HepG2 (cell line): ENCODE measurements around the gene OSBPL1A. TPM values are rescaled to one million over a fixed set of nuclear protein-coding genes. Genes with fewer than 3 reads are reported as not detected.

Experiments used
- ATAC-seq: fragments of 200-7000 bp; cut with Tn5 transposase; 3 replicates; pipeline ENCODE4 v1.9.1; 2020; ENCODE audit warnings: mild to moderate bottlenecking, moderate library complexity
- BruUV-seq: library from RNA; stranded (reverse); fragments of 400-500 nt; replicated peaks from 2 replicates; lab custom pipeline; 2021; lab: Mats Ljungman, UMichigan
- CTCF ChIA-PET: fragments of 300-600 bp; formaldehyde crosslinking; extraction: SDS; loops from one replicate; lab custom pipeline; 2021; ENCODE audit warnings: low total read pairs, inconsistent platforms, low intra/inter-chr PET ratio; lab: Yijun Ruan, JAX
- POLR2A ChIA-PET: fragments of 350-600 bp; sonication (Branson Sonifier 250); formaldehyde crosslinking; loops from one replicate; lab custom pipeline; 2020; ENCODE audit warnings: antibody characterized with exemption, inconsistent platforms; lab: Yijun Ruan, JAX
- DNase-seq: peaks from one replicate; pipeline ENCODE4 v3.0.0-alpha.2; 2015; ENCODE audit warnings: low spot score
- FAIRE-seq: peaks from 3 replicates; lab custom pipeline; 2011; peaks lifted over from hg19 to GRCh38; lab: Jason Lieb, UNC
- H2AFZ ChIP-seq: one replicate; pipeline ENCODE4 v1.6.1; 2011; ENCODE audit warnings: low read length, inconsistent platforms
- H3K27ac ChIP-seq: fragments of 300-600 bp; 3 replicates; pipeline ENCODE4 v1.8.0; 2011; ENCODE audit warnings: mixed run types, mild to moderate bottlenecking, mixed read lengths, low read length, inconsistent platforms; ENCODE audit not compliant: insufficient read depth; ENCODE audit errors: extremely low read length
- H3K27me3 ChIP-seq, 2 experiments: fragments of 200-600 bp in 1 of 2; 2 replicates in 1 of 2; 3 replicates in 1 of 2; pipeline versions ENCODE4 v1.6.0 to v1.8.0; 2011; ENCODE audit warnings: low read length in 2 of 2, mild to moderate bottlenecking in 2 of 2, moderate library complexity in 2 of 2, inconsistent platforms in 1 of 2; ENCODE audit not compliant: insufficient read depth in 2 of 2, control insufficient read depth in 1 of 2
- H3K36me3 ChIP-seq, 2 experiments: fragments of 200-600 bp in 1 of 2; replicated peaks in 1 of 2; 2 replicates in 1 of 2; 3 replicates in 1 of 2; pipeline versions ENCODE4 v1.5.1 to v1.8.0; 2011; ENCODE audit warnings: low read length in 2 of 2, inconsistent platforms in 1 of 2; ENCODE audit not compliant: insufficient read depth in 2 of 2, control insufficient read depth in 1 of 2
- H3K4me1 ChIP-seq: 2 replicates; pipeline ENCODE4 v1.5.1; 2012; ENCODE audit warnings: low read length, inconsistent platforms; ENCODE audit not compliant: insufficient read depth
- H3K4me2 ChIP-seq: 2 replicates; pipeline ENCODE4 v1.6.0; 2011; ENCODE audit warnings: low read depth, low read length, inconsistent platforms
- H3K4me3 ChIP-seq, 3 experiments: fragments of 200-600 bp in 1 of 3; sonication (generic), shearing (Covaris generic) in 1 of 3; replicated peaks in 1 of 3; 2 replicates each; pipeline ENCODE4 v1.5.1; 2011 to 2016; ENCODE audit warnings: low read length in 3 of 3, inconsistent platforms in 2 of 3, low read depth in 2 of 3, mild to moderate bottlenecking in 2 of 3, control low read depth in 1 of 3, mixed read lengths in 1 of 3; ENCODE audit not compliant: insufficient read depth in 1 of 3
- H3K79me2 ChIP-seq: one replicate; pipeline ENCODE4 v1.6.1; 2011; ENCODE audit warnings: low read length, inconsistent platforms; ENCODE audit not compliant: insufficient read depth
- H3K9ac ChIP-seq: 2 replicates; pipeline ENCODE4 v1.6.0; 2011; ENCODE audit warnings: mild to moderate bottlenecking, low read depth, low read length, inconsistent platforms; ENCODE audit not compliant: insufficient read depth
- H3K9me3 ChIP-seq: 2 replicates; pipeline ENCODE4 v1.5.1; 2012; ENCODE audit warnings: mild to moderate bottlenecking, low read length
- H4K20me1 ChIP-seq: 2 replicates; pipeline ENCODE4 v1.6.0; 2011; ENCODE audit warnings: inconsistent platforms, mild to moderate bottlenecking, low read length, moderate library complexity; ENCODE audit not compliant: insufficient read depth
- CEBPB ChIP-seq: IDR thresholded peaks from 2 replicates; pipeline ENCODE4 v1.6.1; 2011; ENCODE audit warnings: low read depth, low read length, improper control_type of control experiment, borderline replicate concordance
- GTF2F1 ChIP-seq: fragments of 150-350 bp; IDR thresholded peaks from 2 replicates; pipeline ENCODE4 v1.6.1; 2014; ENCODE audit warnings: low read length
- JARID2 ChIP-seq: sonication (generic); formaldehyde crosslinking; IDR thresholded peaks from 2 replicates; pipeline ENCODE4 v1.8.1; 2023; ENCODE audit warnings: missing genetic modification reagents, inconsistent platforms; ENCODE audit not compliant: insufficient replicate concordance
- REST ChIP-seq, 2 experiments: IDR thresholded peaks; 2 replicates each; pipeline ENCODE4 v1.6.1; 2011 to 2012; ENCODE audit warnings: low read length in 2 of 2, borderline replicate concordance in 1 of 2, low read depth in 1 of 2, mild to moderate bottlenecking in 1 of 2, moderate library complexity in 1 of 2
- TFDP2 ChIP-seq: sonication (generic); formaldehyde crosslinking; IDR thresholded peaks from 2 replicates; pipeline ENCODE4 v1.4.0; 2020; ENCODE audit warnings: missing genetic modification reagents
- TGIF2 ChIP-seq: IDR thresholded peaks from 2 replicates; pipeline ENCODE4 v1.6.1; 2016; ENCODE audit warnings: control low read depth, missing compliant biosample characterization
- ZFP90 ChIP-seq: sonication (generic); formaldehyde crosslinking; IDR thresholded peaks from 2 replicates; pipeline ENCODE4 v1.8.0; 2022; ENCODE audit warnings: missing genetic modification reagents, mild to moderate bottlenecking, inconsistent platforms, borderline replicate concordance
- ZNF446 ChIP-seq: sonication (generic); formaldehyde crosslinking; IDR thresholded peaks from 2 replicates; pipeline ENCODE4 v1.5.0; 2020; ENCODE audit warnings: mild to moderate bottlenecking, missing genetic modification reagents
- ZSCAN12 ChIP-seq: sonication (generic); formaldehyde crosslinking; IDR thresholded peaks from 2 replicates; pipeline ENCODE4 v1.9.0; 2021; ENCODE audit warnings: mild to moderate bottlenecking, missing genetic modification reagents
- WGBS: methylation state at CpG from one replicate; pipeline ENCODE4 v1.1.6; 2017; ENCODE audit warnings: low lambda C conversion rate; 5-methylcytosine and 5-hydroxymethylcytosine counted together
- in situ Hi-C: cut with HindIII; loops from 2 replicates; pipeline ENCODE4 v1.10.0; 2017; ENCODE audit warnings: low pct_unique_long_range_greater_than_20kb; ENCODE audit not compliant: extremely low pct_ligation_motif_present
- intact Hi-C: fragments of 100-400 bp; cut with micrococcal nuclease; formaldehyde crosslinking; loops from one replicate; pipeline ENCODE4 v1.10.0; 2022; ENCODE audit not compliant: unreplicated experiment
- polyA plus RNA-seq, 8 experiments: library from polyadenylated mRNA; depleted of rRNA in 3 of 8; stranded (reverse) in 7 of 8; unstranded in 1 of 8; fragments of >200 nt; fragmentation: Illumina TruSeq in 4 of 8; extraction: Trizol in 4 of 8; gene quantifications; 2 replicates each; pipeline versions ENCODE4 v1.2.1 to v1.2.3, GENCODE V29; 2011 to 2016; ENCODE audit warnings: low read depth in 4 of 8, missing spikeins in 1 of 8, mixed read lengths in 1 of 8; ENCODE audit not compliant: insufficient read depth in 1 of 8
- total RNA-seq, 5 experiments: library from RNA; depleted of rRNA; stranded (reverse); fragments of >200 nt; fragmentation: Illumina TruSeq; extraction: Trizol; gene quantifications; 2 replicates each; pipeline ENCODE4 v1.2.3, GENCODE V29; 2016; ENCODE audit warnings: low read depth in 1 of 5

The OSBPL1A gene
- total and polyA plus RNA-seq, 2 of the 13 experiments (the other 11 are each of a cell fraction or from before 2014, with no cell fraction given): 0.02 TPM; not detected in 1

DNA sequence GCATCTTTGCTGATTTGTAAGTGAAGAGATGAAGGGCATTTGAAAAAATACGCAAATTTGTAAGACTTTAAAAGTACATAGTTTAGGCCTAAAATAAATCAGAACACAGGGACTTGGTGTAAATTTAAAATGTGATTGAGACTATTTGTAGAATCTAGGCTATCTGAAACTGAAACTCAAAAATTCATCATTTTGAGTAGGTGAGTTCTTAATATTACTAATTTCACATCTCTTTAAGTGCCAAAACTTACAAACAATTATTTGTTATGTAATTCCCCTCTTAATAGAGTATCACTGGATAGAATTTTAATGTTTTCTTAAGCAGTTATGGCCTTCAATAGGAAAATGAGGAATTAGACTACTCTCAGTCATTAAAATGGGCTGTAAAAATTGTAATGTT, 48.8 kb upstream of the OSBPL1A start (continued):
- TF ChIP-seq TGIF2 (CRISPR knock-in tag): no peak

DNA sequence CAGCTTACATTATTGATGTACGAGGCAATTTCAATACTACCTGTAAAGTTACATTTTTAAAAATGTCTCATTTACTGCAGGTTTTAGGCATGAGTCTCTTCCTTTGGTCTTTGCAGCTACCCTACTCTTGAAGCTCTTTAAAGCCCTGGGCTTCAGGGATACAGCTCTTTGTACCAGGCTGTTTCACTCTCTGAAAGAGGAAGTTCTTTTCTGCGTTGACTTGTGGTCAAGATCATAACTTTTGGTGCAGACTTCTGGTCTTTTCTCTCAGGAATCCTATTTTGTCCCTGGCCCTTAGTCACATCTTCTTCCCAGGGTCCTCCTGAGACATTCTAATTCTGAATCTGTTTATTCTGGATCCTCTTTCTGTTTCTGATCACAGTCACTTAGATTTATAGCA, 46.2 kb upstream of the OSBPL1A start:
- H3K36me3 ChIP-seq: peaks cover 0 to 5% of the 10 kb centered on the region in 2 experiments; a peak in 1 of 5 replicates
- H3K4me2 ChIP-seq: no peak overlapping the region
- in situ Hi-C loops (no loop called here), intact Hi-C loops (no loop called here)
- no peaks in the 10 kb centered on the region for H3K4me1 ChIP-seq
- BruUV-seq: no TSS peak
- H3K79me2 ChIP-seq: no peaks in the 10 kb centered on the region
- H3K4me3 ChIP-seq: no peak overlapping the region
- WGBS: 64% methylated on average over 2 of the region's 2 CpGs
- H3K9ac ChIP-seq: no peak overlapping the region
- ChIA-PET POLR2A (no interaction called here), CTCF (no interaction called here)
- no peak for TF ChIP-seq TFDP2 (CRISPR knock-in tag)
- no peak for TF ChIP-seq ZFP90 (CRISPR knock-in tag)
- no peaks in the 10 kb centered on the region for H3K9me3 ChIP-seq
- H3K27ac ChIP-seq: no peak overlapping the region
- no peaks in the 10 kb centered on the region for H3K27me3 ChIP-seq
- H2AFZ ChIP-seq: no peak overlapping the region
- FAIRE-seq (no peak), DNase-seq (no peak), ATAC-seq (no peak)
- H4K20me1 ChIP-seq: no peaks in the 10 kb centered on the region

GRCh38 chr18:24436939-24437338, 39.3 kb upstream of the OSBPL1A start:
- BruUV-seq: no TSS peak
- intact Hi-C loops (no loop called here), in situ Hi-C loops (no loop called here)
- ATAC-seq (no peak), DNase-seq (no peak), FAIRE-seq (no peak)
- no peak overlapping the region for H3K4me2 ChIP-seq
- 36% methylated on average over 1 of the region's 1 CpG for WGBS
- H3K27ac ChIP-seq: no peak overlapping the region
- no peaks in the 10 kb centered on the region for H3K4me1 ChIP-seq
- H4K20me1 ChIP-seq: no peaks in the 10 kb centered on the region
- no peak for TF ChIP-seq GTF2F1
- TF ChIP-seq ZSCAN12 (CRISPR knock-in tag): no peak
- TF ChIP-seq REST (IDR thresholded peaks at IDR 0.05; ENCODE audit: borderline replicate concordance in 1 of 2, low read depth in 1 of 2, low read length in 2 of 2): no peak
- TF ChIP-seq JARID2 (CRISPR knock-in tag): no peak
- no peak for TF ChIP-seq ZNF446
- TF ChIP-seq CEBPB: no peak
- no peaks in the 10 kb centered on the region for H3K27me3 ChIP-seq
- ChIA-PET POLR2A (no interaction called here), CTCF (no interaction called here)
- no peaks in the 10 kb centered on the region for H3K9me3 ChIP-seq
- no peak overlapping the region for H2AFZ ChIP-seq
- H3K4me3 ChIP-seq: no peak overlapping the region
- no peaks in the 10 kb centered on the region for H3K79me2 ChIP-seq
- no peaks in the 10 kb centered on the region for H3K36me3 ChIP-seq
- H3K9ac ChIP-seq: no peak overlapping the region
